Measurements from ENCODE around the gene PSEN1. TPM values are rescaled to one million over a fixed set of nuclear protein-coding genes. Genes with fewer than 3 reads are reported as not detected.

The PSEN1 gene
- total RNA-seq, 1 donor: 79.6 TPM

GRCh38 chr14:73234586-73235394 is 98.5 kb downstream of the PSEN1 start:
- Histone ChIP-seq H3K79me2 (ENCODE audit: insufficient read depth, low read length) (no peaks in the 10 kb centered on the region), H2AFZ (ENCODE audit: low read length) (no peak overlapping the region), H3K9me3 (ENCODE audit: low read depth, low read length) (no peaks in the 10 kb centered on the region), H3K4me1 (ENCODE audit: insufficient read depth, low read length) (peaks cover 19% of the 10 kb centered on the region), H3K27ac (ENCODE audit: low read depth, low read length) (no peak overlapping the region), H4K20me1 (ENCODE audit: insufficient read depth, low read length) (peaks cover 9% of the 10 kb centered on the region), H3K4me3 (ENCODE audit: insufficient read depth, low read length) (no peak overlapping the region), H3K27me3 (ENCODE audit: insufficient read depth, low read length) (peaks cover 71% of the 10 kb centered on the region), H3K4me2 (ENCODE audit: insufficient read depth, low read length) (no peak overlapping the region), H3K36me3 (ENCODE audit: insufficient read depth, low read length) (no peaks in the 10 kb centered on the region)
- TF ChIP-seq CTCF (IDR thresholded peaks at IDR 0.05; ENCODE audit: extremely low read depth, low read depth, low read length): no peak
- DNase-seq (ENCODE audit: insufficient read length, low spot score, missing footprints): peak; percentile 45

- Histone ChIP-seq H3K4me1 (ENCODE audit: insufficient read depth, low read length) (peaks cover 20% of the 10 kb centered on the region), H4K20me1 (ENCODE audit: insufficient read depth, low read length) (peaks cover 9% of the 10 kb centered on the region), H3K4me3 (ENCODE audit: insufficient read depth, low read length) (no peak overlapping the region), H3K27me3 (ENCODE audit: insufficient read depth, low read length) (peaks cover 74% of the 10 kb centered on the region), H3K27ac (ENCODE audit: low read depth, low read length) (no peak overlapping the region), H2AFZ (ENCODE audit: low read length) (no peak overlapping the region), H3K36me3 (ENCODE audit: insufficient read depth, low read length) (no peaks in the 10 kb centered on the region), H3K79me2 (ENCODE audit: insufficient read depth, low read length) (no peaks in the 10 kb centered on the region), H3K4me2 (ENCODE audit: insufficient read depth, low read length) (no peak overlapping the region), H3K9me3 (ENCODE audit: low read depth, low read length) (no peaks in the 10 kb centered on the region)
- TF ChIP-seq CTCF (IDR thresholded peaks at IDR 0.05; ENCODE audit: extremely low read depth, low read depth, low read length): no peak
- peak; percentile 85 for DNase-seq (ENCODE audit: insufficient read length, low spot score, missing footprints)
Observed at GRCh38 chr14:73235531-73236155, 99.3 kb downstream of the PSEN1 start.

- no peak for TF ChIP-seq CTCF (IDR thresholded peaks at IDR 0.05; ENCODE audit: extremely low read depth, low read depth, low read length)
- Histone ChIP-seq H3K27ac (ENCODE audit: low read depth, low read length) (no peak overlapping the region), H3K36me3 (ENCODE audit: insufficient read depth, low read length) (no peaks in the 10 kb centered on the region), H3K4me3 (ENCODE audit: insufficient read depth, low read length) (no peak overlapping the region), H3K9me3 (ENCODE audit: low read depth, low read length) (no peaks in the 10 kb centered on the region), H4K20me1 (ENCODE audit: insufficient read depth, low read length) (peaks cover 9% of the 10 kb centered on the region), H2AFZ (ENCODE audit: low read length) (no peak overlapping the region), H3K4me1 (ENCODE audit: insufficient read depth, low read length) (peaks cover 20% of the 10 kb centered on the region), H3K4me2 (ENCODE audit: insufficient read depth, low read length) (no peak overlapping the region), H3K79me2 (ENCODE audit: insufficient read depth, low read length) (no peaks in the 10 kb centered on the region), H3K27me3 (ENCODE audit: insufficient read depth, low read length) (peaks cover 75% of the 10 kb centered on the region)
- DNase-seq (ENCODE audit: insufficient read length, low spot score, missing footprints): peak; percentile 70
Observed at GRCh38 chr14:73236157-73236556, 99.8 kb downstream of the PSEN1 start.

GRCh38 chr14:73236752-73237218 is 100.5 kb downstream of the PSEN1 start:
- H3K79me2 ChIP-seq (ENCODE audit: insufficient read depth, low read length): no peaks in the 10 kb centered on the region
- peaks cover 10% of the 10 kb centered on the region for H4K20me1 ChIP-seq (ENCODE audit: insufficient read depth, low read length)
- no peaks in the 10 kb centered on the region for H3K9me3 ChIP-seq (ENCODE audit: low read depth, low read length)
- no peak overlapping the region for H3K27ac ChIP-seq (ENCODE audit: low read depth, low read length)
- peaks cover 20% of the 10 kb centered on the region for H3K4me1 ChIP-seq (ENCODE audit: insufficient read depth, low read length)
- H3K27me3 ChIP-seq (ENCODE audit: insufficient read depth, low read length): peaks cover 78% of the 10 kb centered on the region
- no peak overlapping the region for H3K4me2 ChIP-seq (ENCODE audit: insufficient read depth, low read length)
- no peak overlapping the region for H3K4me3 ChIP-seq (ENCODE audit: insufficient read depth, low read length)
- H3K36me3 ChIP-seq (ENCODE audit: insufficient read depth, low read length): no peaks in the 10 kb centered on the region
- TF ChIP-seq CTCF (IDR thresholded peaks at IDR 0.05; ENCODE audit: extremely low read depth, low read depth, low read length): no peak
- no peak overlapping the region for H2AFZ ChIP-seq (ENCODE audit: low read length)
- DNase-seq (ENCODE audit: insufficient read length, low spot score, missing footprints): no peak

Measured in osteoblast (primary cell).